ENCODE results near the gene FBXL20. TPM values are rescaled to one million over a fixed set of nuclear protein-coding genes. Genes with fewer than 3 reads are reported as not detected.

FBXL20 gene
- total RNA-seq, 1 experiment from 2014 or later = 71.5 TPM

DNA sequence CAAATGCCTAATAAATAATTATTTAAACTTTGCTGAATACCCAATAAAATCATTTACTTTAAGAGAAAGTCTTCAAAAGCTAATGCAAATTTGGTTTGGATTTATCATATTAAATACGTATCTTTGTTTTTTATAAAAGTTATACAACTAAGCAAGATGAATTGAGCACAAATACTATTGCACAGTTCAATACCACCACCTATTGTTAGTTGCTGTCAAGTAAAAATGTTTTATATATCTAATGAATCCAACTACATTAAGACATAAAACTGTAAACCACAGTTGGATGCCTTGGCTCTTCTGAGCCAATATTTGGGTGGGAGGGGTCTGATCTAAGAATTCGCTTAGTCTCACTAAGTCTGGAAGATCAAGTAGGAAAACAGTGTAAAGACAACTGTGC is 7.7 kb downstream of the FBXL20 start:
- no peaks in the 10 kb centered on the region for H3K9me3 Mint-ChIP-seq (ENCODE audit: low read depth, unreplicated experiment)
- no peaks in the 10 kb centered on the region for H3K36me3 Mint-ChIP-seq (ENCODE audit: insufficient read depth, unreplicated experiment)
- no peak for DNase-seq
- no peaks in the 10 kb centered on the region for H3K4me1 Mint-ChIP-seq (ENCODE audit: low read depth, unreplicated experiment)
- no peak overlapping the region for H3K4me3 Mint-ChIP-seq (ENCODE audit: low read depth, unreplicated experiment)
- no TSS peak for BruUV-seq (replicated peaks)
- intact Hi-C loops (cut with micrococcal nuclease; ENCODE audit: unreplicated experiment) = loop anchor here (2.0 kb wide), 1 partner anchor 123 kb away; no protein-coding TSS in a partner anchor
- no peak overlapping the region for H3K27ac Mint-ChIP-seq (ENCODE audit: unreplicated experiment)
- TF ChIP-seq, protein P1, sequence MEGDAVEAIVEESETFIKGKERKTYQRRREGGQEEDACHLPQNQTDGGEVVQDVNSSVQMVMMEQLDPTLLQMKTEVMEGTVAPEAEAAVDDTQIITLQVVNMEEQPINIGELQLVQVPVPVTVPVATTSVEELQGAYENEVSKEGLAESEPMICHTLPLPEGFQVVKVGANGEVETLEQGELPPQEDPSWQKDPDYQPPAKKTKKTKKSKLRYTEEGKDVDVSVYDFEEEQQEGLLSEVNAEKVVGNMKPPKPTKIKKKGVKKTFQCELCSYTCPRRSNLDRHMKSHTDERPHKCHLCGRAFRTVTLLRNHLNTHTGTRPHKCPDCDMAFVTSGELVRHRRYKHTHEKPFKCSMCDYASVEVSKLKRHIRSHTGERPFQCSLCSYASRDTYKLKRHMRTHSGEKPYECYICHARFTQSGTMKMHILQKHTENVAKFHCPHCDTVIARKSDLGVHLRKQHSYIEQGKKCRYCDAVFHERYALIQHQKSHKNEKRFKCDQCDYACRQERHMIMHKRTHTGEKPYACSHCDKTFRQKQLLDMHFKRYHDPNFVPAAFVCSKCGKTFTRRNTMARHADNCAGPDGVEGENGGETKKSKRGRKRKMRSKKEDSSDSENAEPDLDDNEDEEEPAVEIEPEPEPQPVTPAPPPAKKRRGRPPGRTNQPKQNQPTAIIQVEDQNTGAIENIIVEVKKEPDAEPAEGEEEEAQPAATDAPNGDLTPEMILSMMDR (IDR thresholded peaks at IDR 0.05; ENCODE audit: unreplicated experiment) = no peak
- H3K27me3 Mint-ChIP-seq (ENCODE audit: unreplicated experiment) = no peaks in the 10 kb centered on the region
- CTCF ChIA-PET = interaction anchor here (0.7 to 1.1 kb wide), 5 partner anchors 8 to 219 kb away, joined by 3 to 4 read pairs (median 3); no protein-coding TSS in a partner anchor

DNA sequence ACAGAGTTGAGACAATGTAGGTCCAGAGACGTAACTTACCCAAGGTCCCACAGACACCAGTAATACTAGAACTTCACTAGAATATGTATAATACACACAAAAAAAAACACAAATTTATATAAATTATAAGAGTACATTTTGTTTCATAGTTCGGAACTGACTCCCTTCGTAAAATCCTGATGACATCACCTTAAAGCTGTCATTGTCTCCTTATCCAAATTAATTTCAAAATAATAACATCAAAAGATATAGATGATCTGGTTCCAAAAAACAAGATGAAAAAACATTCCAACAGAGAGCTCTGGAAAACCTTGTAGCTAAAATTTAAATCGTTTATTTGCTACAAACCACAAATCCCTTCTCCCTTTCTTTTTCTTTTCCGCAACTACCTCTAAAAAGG is 10.0 kb downstream of the FBXL20 start:
- CTCF ChIA-PET = interaction anchor here (0.6 to 0.7 kb wide), 2 partner anchors 8 to 36 kb away, joined by 4 read pairs; no protein-coding TSS in a partner anchor

DNA sequence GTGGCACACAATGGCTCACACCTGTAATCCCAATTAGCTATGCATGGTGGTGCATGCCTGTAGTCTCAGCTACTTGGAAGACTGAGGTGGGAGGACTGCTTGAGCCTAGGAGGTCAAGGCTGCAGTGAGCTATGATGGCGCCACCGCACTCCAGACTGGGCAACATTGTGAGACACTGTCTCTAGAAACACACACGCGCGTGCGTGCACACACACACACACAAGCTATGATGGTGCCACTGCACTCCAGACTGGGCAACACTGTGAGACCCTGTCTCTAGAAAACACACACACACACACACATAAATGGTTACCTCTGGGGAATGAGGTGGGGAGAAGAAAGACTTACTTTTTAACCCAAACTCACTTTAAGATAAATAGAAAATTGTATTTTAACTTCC is 16.4 kb downstream of the FBXL20 start:
- TF ChIP-seq, protein P1 (IDR thresholded peaks at IDR 0.05; ENCODE audit: unreplicated experiment) = no peak
- Mint-ChIP-seq H3K36me3 (ENCODE audit: insufficient read depth, unreplicated experiment) (no peaks in the 10 kb centered on the region), H3K27me3 (ENCODE audit: unreplicated experiment) (no peaks in the 10 kb centered on the region), H3K4me3 (ENCODE audit: low read depth, unreplicated experiment) (no peak overlapping the region), H3K4me1 (ENCODE audit: low read depth, unreplicated experiment) (no peaks in the 10 kb centered on the region), H3K9me3 (ENCODE audit: low read depth, unreplicated experiment) (no peaks in the 10 kb centered on the region), H3K27ac (ENCODE audit: unreplicated experiment) (no peak overlapping the region)
- intact Hi-C loops (cut with micrococcal nuclease; ENCODE audit: unreplicated experiment) = no loop called here
- BruUV-seq (replicated peaks) = no TSS peak
- CTCF ChIA-PET = interaction anchor here (0.5 to 1.1 kb wide), 6 partner anchors 36 to 201 kb away, joined by 3 to 10 read pairs (median 3); no protein-coding TSS in a partner anchor
- DNase-seq = no peak

More for the DNA sequence above, 10.0 kb downstream of the FBXL20 start:
- Mint-ChIP-seq H3K4me1 (ENCODE audit: low read depth, unreplicated experiment) (no peaks in the 10 kb centered on the region), H3K27ac (ENCODE audit: unreplicated experiment) (no peak overlapping the region), H3K9me3 (ENCODE audit: low read depth, unreplicated experiment) (no peaks in the 10 kb centered on the region), H3K4me3 (ENCODE audit: low read depth, unreplicated experiment) (no peak overlapping the region), H3K36me3 (ENCODE audit: insufficient read depth, unreplicated experiment) (no peaks in the 10 kb centered on the region), H3K27me3 (ENCODE audit: unreplicated experiment) (no peaks in the 10 kb centered on the region)
- BruUV-seq (replicated peaks) = no TSS peak
- TF ChIP-seq, protein P1 (IDR thresholded peaks at IDR 0.05; ENCODE audit: unreplicated experiment) = no peak
- DNase-seq = no peak
- intact Hi-C loops (cut with micrococcal nuclease; ENCODE audit: unreplicated experiment) = no loop called here

DNA sequence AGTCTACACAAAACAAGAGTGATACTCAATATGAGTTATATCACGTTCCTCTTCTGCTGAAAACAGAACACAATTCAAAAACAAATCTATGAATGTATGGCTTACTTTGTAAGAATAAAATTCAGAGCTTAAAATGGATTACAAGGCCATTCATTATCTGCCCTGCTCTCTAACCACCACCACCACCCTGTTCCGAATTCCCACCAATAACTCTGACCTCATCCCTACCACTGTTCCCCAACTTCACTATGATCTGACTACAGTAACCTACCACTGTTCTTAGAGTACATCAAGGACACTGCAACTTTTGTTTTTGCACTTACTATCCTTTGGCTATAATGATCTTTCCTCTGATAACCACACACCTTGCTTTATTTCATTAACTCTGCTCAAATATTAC is 21.3 kb downstream of the FBXL20 start:
- BruUV-seq (replicated peaks) = no TSS peak
- CTCF ChIA-PET = interaction anchor here (0.5 to 1.5 kb wide), 11 partner anchors 8 to 1042 kb away, joined by 3 to 11 read pairs (median 5); no protein-coding TSS in a partner anchor

More for the DNA sequence above, 21.3 kb downstream of the FBXL20 start:
- intact Hi-C loops (cut with micrococcal nuclease; ENCODE audit: unreplicated experiment) = no loop called here
- Mint-ChIP-seq H3K36me3 (ENCODE audit: insufficient read depth, unreplicated experiment) (no peaks in the 10 kb centered on the region), H3K4me3 (ENCODE audit: low read depth, unreplicated experiment) (no peak overlapping the region), H3K27me3 (ENCODE audit: unreplicated experiment) (no peaks in the 10 kb centered on the region), H3K4me1 (ENCODE audit: low read depth, unreplicated experiment) (peaks cover 23% of the 10 kb centered on the region), H3K27ac (ENCODE audit: unreplicated experiment) (no peak overlapping the region), H3K9me3 (ENCODE audit: low read depth, unreplicated experiment) (no peaks in the 10 kb centered on the region)
- DNase-seq = no peak
- TF ChIP-seq, protein P1 (IDR thresholded peaks at IDR 0.05; ENCODE audit: unreplicated experiment) = no peak

Measured in Calu3 (cell line).